Ovary (tissue), 9 donors: ENCODE data around the gene SPDYC. TPM values are rescaled to one million over a fixed set of nuclear protein-coding genes. Genes with fewer than 3 reads are reported as not detected.

Experiments used
- DNase-seq, 5 donors: peaks; one replicate each; pipeline ENCODE4 v3.0.0-alpha.2; 2019 to 2020
- H3K27ac ChIP-seq, 2 donors: fragments of 200-600 bp; one replicate each; pipeline versions ENCODE4 v1.5.1 to v1.8.0; 2019 to 2022
- H3K27me3 ChIP-seq: fragments of 200-600 bp; one replicate; pipeline ENCODE4 v1.8.0; 2022
- H3K36me3 ChIP-seq: fragments of 200-600 bp; sonication (generic); one replicate; pipeline ENCODE4 v1.5.1; 2019
- H3K4me1 ChIP-seq: one replicate; pipeline ENCODE4 v1.8.1; 2013; ENCODE audit warnings: mild to moderate bottlenecking, moderate library complexity; ENCODE audit not compliant: insufficient read depth
- H3K4me3 ChIP-seq: fragments of 200-600 bp; sonication (generic); one replicate; pipeline ENCODE4 v1.5.1; 2017
- H3K9me3 ChIP-seq, 2 donors: fragments of 200-600 bp in 1 of 2; sonication (generic) in 1 of 2; one replicate each; pipeline versions ENCODE4 v1.5.1 to v1.8.1; 2013 to 2019; ENCODE audit warnings: mild to moderate bottlenecking in 1 of 2, moderate library complexity in 1 of 2
- EP300 ChIP-seq: sonication (generic); formaldehyde crosslinking; IDR thresholded peaks from one replicate; pipeline ENCODE4 v1.6.1; 2017; ENCODE audit warnings: antibody characterized with exemption
- POLR2A ChIP-seq: fragments of 450-650 bp; IDR thresholded peaks from one replicate; pipeline ENCODE4 v1.6.1; 2017; ENCODE audit warnings: antibody characterized with exemption, mild to moderate bottlenecking, moderate library complexity
- WGBS, 3 donors: extraction: QIAGEN DNeasy Blood & Tissue Kit in 1 of 3; methylation state at CpG; one replicate each; pipeline versions ENCODE4 v1.1.5 to v1.1.7; 2013 to 2017; 5-methylcytosine and 5-hydroxymethylcytosine counted together
- intact Hi-C, 4 donors: fragments of 100-400 bp; cut with DNase I; formaldehyde crosslinking; loops; one replicate each; pipeline versions ENCODE4 v1.11.0 to v1.15.1; 2022 to 2023
- polyA plus RNA-seq, 2 donors: library from polyadenylated mRNA; stranded (reverse); fragments of 200-250 nt in 1 of 2; fragments of 350-450 nt in 1 of 2; fragmentation: Illumina TruSeq in 1 of 2; extraction: RNeasy Lipid Tissue Mini Kit (QIAGEN cat#74804) in 1 of 2; gene quantifications; one replicate each; pipeline ENCODE4 v1.2.3, GENCODE V29; 2013 to 2014
- total RNA-seq, 7 donors: library from RNA; depleted of rRNA in 2 of 7; stranded (reverse); fragments of >200 nt in 2 of 7; fragmentation: NEBNext Ultra II Directional in 3 of 7; extraction: Animal tissue kit (Norgen Biotek cat#: 25700) in 3 of 7; gene quantifications; one replicate each; pipeline versions ENCODE4 v1.1.0 to v1.2.4, GENCODE V29; 2016 to 2023
- TF ChIP-seq, protein P1 (sequence below), 3 donors: fragments of 450-650 bp in 2 of 3; fragments of 200-600 bp in 1 of 3; IDR thresholded peaks; one replicate each; pipeline versions ENCODE4 v1.5.1 to v1.8.0; 2016 to 2022; ENCODE audit warnings: antibody characterized with exemption in 3 of 3, mild to moderate bottlenecking in 1 of 3
- donor health status: DM: no; HTN: no; CAD: no; lungs with moderate emphysema.
- donor health status: DM: no; HTN: no; CAD: no.
- donor health status: Bipolar disorder and iron deficiency.
- donor health status: DM: yes; HTN: yes; CAD: no.
- donor health status: DM: no; HTN: no; CAD: no.
- donor health status: DM: yes; HTN: yes; CAD: no.

SPDYC gene
- total and polyA plus RNA-seq, 9 donors: 0.07 TPM; not detected in 8

DNA sequence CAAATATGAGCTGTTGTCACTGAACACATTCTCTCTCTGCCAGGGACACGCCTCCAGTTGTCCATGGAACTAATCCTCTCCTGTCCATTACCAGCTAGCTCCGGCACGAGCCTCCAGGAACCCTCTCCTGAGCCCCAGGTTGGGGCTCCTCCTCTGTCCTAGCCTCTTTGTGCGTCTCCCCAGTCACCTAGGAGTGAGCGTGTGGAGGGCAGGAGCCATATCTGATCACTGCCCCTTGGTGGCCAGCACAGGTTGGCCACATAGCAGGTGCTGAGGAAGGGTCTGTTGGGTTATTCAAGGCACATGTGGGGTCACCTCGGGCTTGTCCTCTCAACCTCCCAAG lies 38.2 kb upstream of the SPDYC start:
- Histone ChIP-seq H3K9me3 (no peaks in the 10 kb centered on the region), H3K4me3 (no peak overlapping the region), H3K36me3 (no peaks in the 10 kb centered on the region), H3K4me1 (no peaks in the 10 kb centered on the region), H3K27me3 (no peaks in the 10 kb centered on the region), H3K27ac (no peak overlapping the region)
- intact Hi-C loops: no loop called here
- no peak for TF ChIP-seq EP300
- no peak for TF ChIP-seq POLR2A
- 73 to 84% (median 77%) methylated on average over 6 of the region's 6 CpGs for WGBS, 3 donors
- DNase-seq: peak in 1 of 5 donors; percentile 15

- intact Hi-C loops: no loop called here
- no peaks in the 10 kb centered on the region for H3K9me3 ChIP-seq
- no peaks in the 10 kb centered on the region for H3K4me1 ChIP-seq
- peak in 1 of 5 donors; percentile 16 for DNase-seq
- no peaks in the 10 kb centered on the region for H3K27me3 ChIP-seq
- H3K36me3 ChIP-seq: no peaks in the 10 kb centered on the region
- TF ChIP-seq, protein P1, sequence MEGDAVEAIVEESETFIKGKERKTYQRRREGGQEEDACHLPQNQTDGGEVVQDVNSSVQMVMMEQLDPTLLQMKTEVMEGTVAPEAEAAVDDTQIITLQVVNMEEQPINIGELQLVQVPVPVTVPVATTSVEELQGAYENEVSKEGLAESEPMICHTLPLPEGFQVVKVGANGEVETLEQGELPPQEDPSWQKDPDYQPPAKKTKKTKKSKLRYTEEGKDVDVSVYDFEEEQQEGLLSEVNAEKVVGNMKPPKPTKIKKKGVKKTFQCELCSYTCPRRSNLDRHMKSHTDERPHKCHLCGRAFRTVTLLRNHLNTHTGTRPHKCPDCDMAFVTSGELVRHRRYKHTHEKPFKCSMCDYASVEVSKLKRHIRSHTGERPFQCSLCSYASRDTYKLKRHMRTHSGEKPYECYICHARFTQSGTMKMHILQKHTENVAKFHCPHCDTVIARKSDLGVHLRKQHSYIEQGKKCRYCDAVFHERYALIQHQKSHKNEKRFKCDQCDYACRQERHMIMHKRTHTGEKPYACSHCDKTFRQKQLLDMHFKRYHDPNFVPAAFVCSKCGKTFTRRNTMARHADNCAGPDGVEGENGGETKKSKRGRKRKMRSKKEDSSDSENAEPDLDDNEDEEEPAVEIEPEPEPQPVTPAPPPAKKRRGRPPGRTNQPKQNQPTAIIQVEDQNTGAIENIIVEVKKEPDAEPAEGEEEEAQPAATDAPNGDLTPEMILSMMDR (IDR thresholded peaks at IDR 0.05): no peak
- TF ChIP-seq POLR2A (no peak), EP300 (no peak)
- 61 to 70% (median 64%) methylated on average over 10 of the region's 10 CpGs for WGBS, 3 donors
- H3K4me3 ChIP-seq: no peak overlapping the region
- no peak overlapping the region for H3K27ac ChIP-seq
These were observed 37.6 kb upstream of the SPDYC start for GRCh38 chr11:65132238-65132987.

- H3K36me3 ChIP-seq: no peaks in the 10 kb centered on the region
- peak in 4 of 5 donors; percentile 40 to 54 (median 48) for DNase-seq
- peak overlapping the region in 1 of 2 donors; percentile 99 for H3K27ac ChIP-seq
- intact Hi-C loops: no loop called here
- TF ChIP-seq, protein P1 (IDR thresholded peaks at IDR 0.05): no peak
- TF ChIP-seq POLR2A: no peak
- TF ChIP-seq EP300: no peak
- WGBS, 3 donors: 31 to 33% (median 32%) methylated on average over 17 to 18 of the region's 18 CpGs
- no peaks in the 10 kb centered on the region for H3K9me3 ChIP-seq
- H3K27me3 ChIP-seq: no peaks in the 10 kb centered on the region
- H3K4me3 ChIP-seq: peak overlapping the region; percentile 76
- no peaks in the 10 kb centered on the region for H3K4me1 ChIP-seq
These were observed 36.9 kb upstream of the SPDYC start for GRCh38 chr11:65132988-65133700.

GRCh38 chr11:65133724-65134123 lies 36.3 kb upstream of the SPDYC start:
- no peaks in the 10 kb centered on the region for H3K27me3 ChIP-seq
- no peaks in the 10 kb centered on the region for H3K9me3 ChIP-seq
- WGBS, 3 donors: 0 to 2% (median 2%) methylated on average over 20 of the region's 20 CpGs
- TF ChIP-seq, protein P1 (IDR thresholded peaks at IDR 0.05): no peak
- no peak for TF ChIP-seq POLR2A
- no peak for TF ChIP-seq EP300
- DNase-seq: peak in 4 of 5 donors; percentile 51 to 70 (median 58)
- peak overlapping the region; percentile 79 to 99 for H3K27ac ChIP-seq
- intact Hi-C loops: no loop called here
- H3K36me3 ChIP-seq: no peaks in the 10 kb centered on the region
- no peaks in the 10 kb centered on the region for H3K4me1 ChIP-seq
- peak overlapping the region; percentile 76 for H3K4me3 ChIP-seq
